Vagina (tissue), 2 donors: ENCODE data around the gene PRKCI.

ENCODE experiments used
- POLR2AphosphoS5 ChIP-seq, 2 donors: sonication (generic); formaldehyde crosslinking; IDR thresholded peaks; one replicate each; pipeline ENCODE4 v1.9.0; 2017; ENCODE audit warnings: antibody characterized with exemption in 2 of 2, mild to moderate bottlenecking in 2 of 2, low read depth in 1 of 2; ENCODE audit not compliant: insufficient read depth in 1 of 2
- TF ChIP-seq, protein P1 (sequence below), 3 experiments: fragments of 450-650 bp in 2 of 3; fragments of 200-600 bp in 1 of 3; sonication (generic) in 1 of 3; IDR thresholded peaks; one replicate each; pipeline ENCODE4 v1.5.1; 2017 to 2019; ENCODE audit warnings: antibody characterized with exemption in 3 of 3, mild to moderate bottlenecking in 2 of 3, moderate library complexity in 2 of 3

DNA sequence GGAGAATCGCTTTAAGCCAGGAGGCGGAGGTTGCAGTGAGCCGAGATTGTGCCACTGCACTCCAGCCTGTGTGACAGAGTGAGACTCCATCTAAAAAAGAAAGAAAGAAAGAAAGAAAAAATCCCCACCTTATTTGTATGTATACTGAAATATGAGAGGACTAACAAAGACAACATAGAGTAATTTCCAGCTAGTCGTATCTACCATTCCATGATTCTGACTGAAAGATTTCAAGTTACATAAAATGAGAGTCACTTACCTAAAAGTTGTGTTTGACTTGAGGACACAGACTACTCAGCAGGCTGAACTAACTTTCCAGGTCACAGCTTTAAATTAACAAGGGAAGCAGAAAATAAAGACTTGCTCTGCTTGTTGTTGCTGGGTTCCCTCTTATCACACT is 18.8 kb upstream of the PRKCI start:
- TF ChIP-seq, protein P1, sequence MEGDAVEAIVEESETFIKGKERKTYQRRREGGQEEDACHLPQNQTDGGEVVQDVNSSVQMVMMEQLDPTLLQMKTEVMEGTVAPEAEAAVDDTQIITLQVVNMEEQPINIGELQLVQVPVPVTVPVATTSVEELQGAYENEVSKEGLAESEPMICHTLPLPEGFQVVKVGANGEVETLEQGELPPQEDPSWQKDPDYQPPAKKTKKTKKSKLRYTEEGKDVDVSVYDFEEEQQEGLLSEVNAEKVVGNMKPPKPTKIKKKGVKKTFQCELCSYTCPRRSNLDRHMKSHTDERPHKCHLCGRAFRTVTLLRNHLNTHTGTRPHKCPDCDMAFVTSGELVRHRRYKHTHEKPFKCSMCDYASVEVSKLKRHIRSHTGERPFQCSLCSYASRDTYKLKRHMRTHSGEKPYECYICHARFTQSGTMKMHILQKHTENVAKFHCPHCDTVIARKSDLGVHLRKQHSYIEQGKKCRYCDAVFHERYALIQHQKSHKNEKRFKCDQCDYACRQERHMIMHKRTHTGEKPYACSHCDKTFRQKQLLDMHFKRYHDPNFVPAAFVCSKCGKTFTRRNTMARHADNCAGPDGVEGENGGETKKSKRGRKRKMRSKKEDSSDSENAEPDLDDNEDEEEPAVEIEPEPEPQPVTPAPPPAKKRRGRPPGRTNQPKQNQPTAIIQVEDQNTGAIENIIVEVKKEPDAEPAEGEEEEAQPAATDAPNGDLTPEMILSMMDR (IDR thresholded peaks at IDR 0.05): no peak
- no peak for TF ChIP-seq POLR2AphosphoS5 (IDR thresholded peaks at IDR 0.05; ENCODE audit: insufficient read depth in 1 of 2, low read depth in 1 of 2)
